ENCODE measurements around the gene SLC6A8.

The SLC6A8 gene

GRCh38 chrX:153687121-153688039 lies at the start of gene SLC6A8:
Gene SLC6A8, plus strand, starts transcription at chrX:153687926. Its CDS starts 649 bp downstream, at chrX:153688575.
- DNase-seq: peak; percentile 84

- DNase-seq: no peak
Observed at GRCh38 chrX:153638041-153638371, 49.7 kb upstream of the SLC6A8 start.

- no peak for DNase-seq
Observed at GRCh38 chrX:153638436-153639176, 49.1 kb upstream of the SLC6A8 start.

- DNase-seq: no peak
Observed at GRCh38 chrX:153639177-153640044, 48.3 kb upstream of the SLC6A8 start.

- no peak for DNase-seq
Observed at GRCh38 chrX:153640045-153640686, 47.6 kb upstream of the SLC6A8 start.

GRCh38 chrX:153640736-153641575 lies 46.8 kb upstream of the SLC6A8 start:
- no peak for DNase-seq

- DNase-seq: no peak
Observed at GRCh38 chrX:153641627-153642026, 46.1 kb upstream of the SLC6A8 start.

GRCh38 chrX:153642051-153642654 lies 45.6 kb upstream of the SLC6A8 start:
- DNase-seq: no peak

GRCh38 chrX:153642655-153643430 lies 44.9 kb upstream of the SLC6A8 start:
- no peak for DNase-seq

GRCh38 chrX:153643431-153644351 lies 44.0 kb upstream of the SLC6A8 start:
- DNase-seq: no peak

- no peak for DNase-seq
Observed at GRCh38 chrX:153644356-153645125, 43.2 kb upstream of the SLC6A8 start.

- no peak for DNase-seq
Observed at GRCh38 chrX:153645151-153645550, 42.6 kb upstream of the SLC6A8 start.

GRCh38 chrX:153645921-153646488 lies 41.7 kb upstream of the SLC6A8 start:
- DNase-seq: no peak

GRCh38 chrX:153646620-153647373 lies 40.9 kb upstream of the SLC6A8 start, which contains the start of gene DUSP9:
Gene DUSP9, plus strand, starts transcription at chrX:153647203. Its CDS starts 751 bp downstream, at chrX:153647954.
- peak; percentile 47 for DNase-seq

- no peak for DNase-seq
Observed at GRCh38 chrX:153647461-153648357, 40.0 kb upstream of the SLC6A8 start.

All from right hindlimb (tissue), 1 donor.